GM12878 (cell line): ENCODE results near the gene MAL. TPM values are rescaled to one million over a fixed set of nuclear protein-coding genes. Genes with fewer than 3 reads are reported as not detected.
A peak's percentile ranks its signal among the peaks of the same experiment; 100 is the strongest.

ENCODE experiments used
- BCL11A ChIP-seq: IDR thresholded peaks from 2 replicates; pipeline ENCODE4 v1.6.1; 2011; ENCODE audit warnings: low read depth, low read length
- BHLHE40 ChIP-seq, 2 experiments: fragments of 450-650 bp in 1 of 2; IDR thresholded peaks; 2 replicates each; pipeline ENCODE4 v1.6.1; 2011 to 2017; ENCODE audit warnings: low read depth in 2 of 2, borderline replicate concordance in 1 of 2, improper control_type of control experiment in 1 of 2, low read length in 1 of 2, mild to moderate bottlenecking in 1 of 2
- E2F4 ChIP-seq: IDR thresholded peaks from 2 replicates; pipeline ENCODE4 v1.6.1; 2012; ENCODE audit warnings: low read depth, low read length, improper control_type of control experiment
- HCFC1 ChIP-seq: fragments of 150-350 bp; IDR thresholded peaks from 2 replicates; pipeline ENCODE4 v1.6.1; 2014; ENCODE audit warnings: low read length
- MEF2B ChIP-seq: fragments of 450-650 bp; IDR thresholded peaks from 2 replicates; pipeline ENCODE4 v1.6.1; 2018; ENCODE audit warnings: mild to moderate bottlenecking, moderate library complexity; ENCODE audit not compliant: partially characterized antibody, poor library complexity, severe bottlenecking
- NKRF ChIP-seq: fragments of 450-650 bp; conservative IDR thresholded peaks from 2 replicates; pipeline ENCODE4 v1.6.1; 2017; ENCODE audit warnings: mild to moderate bottlenecking, moderate library complexity
- PBX3 ChIP-seq: IDR thresholded peaks from 2 replicates; pipeline ENCODE4 v1.6.1; 2011; ENCODE audit warnings: mild to moderate bottlenecking, low read depth, low read length, moderate library complexity; ENCODE audit not compliant: insufficient replicate concordance
- POLR2AphosphoS5 ChIP-seq: IDR thresholded peaks from 2 replicates; pipeline ENCODE4 v1.6.1; 2011; ENCODE audit warnings: mild to moderate bottlenecking, low read length, inconsistent platforms
- SMC3 ChIP-seq: IDR thresholded peaks from 2 replicates; pipeline ENCODE4 v1.6.1; 2011; ENCODE audit warnings: low read length, improper control_type of control experiment, borderline replicate concordance
- TCF12 ChIP-seq: IDR thresholded peaks from 2 replicates; pipeline ENCODE4 v1.6.1; 2011; ENCODE audit warnings: low read depth, mild to moderate bottlenecking, low read length
- WRNIP1 ChIP-seq: IDR thresholded peaks from 2 replicates; pipeline ENCODE4 v1.6.1; 2011; ENCODE audit warnings: low read depth, low read length, improper control_type of control experiment, borderline replicate concordance
- ZNF622 ChIP-seq: fragments of 450-650 bp; IDR thresholded peaks from 2 replicates; pipeline ENCODE4 v1.6.1; 2017; ENCODE audit warnings: mild to moderate bottlenecking, inconsistent platforms
- ZNF687 ChIP-seq: fragments of 450-650 bp; IDR thresholded peaks from 2 replicates; pipeline ENCODE4 v1.6.1; 2017; ENCODE audit warnings: mild to moderate bottlenecking, moderate library complexity
- ZZZ3 ChIP-seq: IDR thresholded peaks from 2 replicates; pipeline ENCODE4 v1.6.1; 2011; ENCODE audit warnings: low read depth; ENCODE audit not compliant: control insufficient read depth, insufficient read length
- polyA plus RNA-seq, 11 experiments: library from polyadenylated mRNA; depleted of rRNA in 4 of 11; unstranded in 6 of 11; stranded (reverse) in 5 of 11; fragments of >200 nt; fragmentation: Nextera tagmentation in 4 of 11; fragmentation: Illumina TruSeq in 1 of 11; extraction: Ambion mirVana in 4 of 11; extraction: Trizol in 1 of 11; gene quantifications; 1 replicate in 1 of 11; 2 replicates in 10 of 11; pipeline versions ENCODE4 v1.2.1 to v1.2.3, GENCODE V29; 2011 to 2016; ENCODE audit warnings: inconsistent platforms in 2 of 11, missing spikeins in 2 of 11, low read depth in 1 of 11
- total RNA-seq, 4 experiments: library from RNA; depleted of rRNA in 3 of 4; stranded (reverse); fragments of >200 nt in 3 of 4; fragmentation: Illumina TruSeq in 1 of 4; extraction: Trizol in 1 of 4; gene quantifications; 2 replicates each; pipeline versions ENCODE4 v1.2.1 to v1.2.3, GENCODE V29; 2013 to 2021
- TF ChIP-seq, protein P1 (sequence below): fragments of 450-650 bp; IDR thresholded peaks from 2 replicates; pipeline ENCODE4 v1.6.1; 2016; ENCODE audit warnings: mild to moderate bottlenecking, moderate library complexity, borderline replicate concordance
- TF ChIP-seq, protein P2 (sequence below): fragments of 450-650 bp; IDR thresholded peaks from 2 replicates; pipeline ENCODE4 v1.6.1; 2016; ENCODE audit warnings: mild to moderate bottlenecking

Gene MAL
- total and polyA plus RNA-seq, 10 of the 15 experiments (the other 5 are each of a cell fraction or from before 2014, with no cell fraction given), result 1.3 to 4.5 (median 1.7) TPM

DNA sequence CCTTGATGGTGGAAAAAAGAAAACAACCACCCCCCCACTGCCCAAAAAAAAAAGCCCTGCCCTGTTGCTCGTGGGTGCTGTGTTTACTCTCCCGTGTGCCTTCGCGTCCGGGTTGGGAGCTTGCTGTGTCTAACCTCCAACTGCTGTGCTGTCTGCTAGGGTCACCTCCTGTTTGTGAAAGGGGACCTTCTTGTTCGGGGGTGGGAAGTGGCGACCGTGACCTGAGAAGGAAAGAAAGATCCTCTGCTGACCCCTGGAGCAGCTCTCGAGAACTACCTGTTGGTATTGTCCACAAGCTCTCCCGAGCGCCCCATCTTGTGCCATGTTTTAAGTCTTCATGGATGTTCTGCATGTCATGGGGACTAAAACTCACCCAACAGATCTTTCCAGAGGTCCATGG is 28.0 kb downstream of the MAL start (continued):
- TF ChIP-seq, protein P1, sequence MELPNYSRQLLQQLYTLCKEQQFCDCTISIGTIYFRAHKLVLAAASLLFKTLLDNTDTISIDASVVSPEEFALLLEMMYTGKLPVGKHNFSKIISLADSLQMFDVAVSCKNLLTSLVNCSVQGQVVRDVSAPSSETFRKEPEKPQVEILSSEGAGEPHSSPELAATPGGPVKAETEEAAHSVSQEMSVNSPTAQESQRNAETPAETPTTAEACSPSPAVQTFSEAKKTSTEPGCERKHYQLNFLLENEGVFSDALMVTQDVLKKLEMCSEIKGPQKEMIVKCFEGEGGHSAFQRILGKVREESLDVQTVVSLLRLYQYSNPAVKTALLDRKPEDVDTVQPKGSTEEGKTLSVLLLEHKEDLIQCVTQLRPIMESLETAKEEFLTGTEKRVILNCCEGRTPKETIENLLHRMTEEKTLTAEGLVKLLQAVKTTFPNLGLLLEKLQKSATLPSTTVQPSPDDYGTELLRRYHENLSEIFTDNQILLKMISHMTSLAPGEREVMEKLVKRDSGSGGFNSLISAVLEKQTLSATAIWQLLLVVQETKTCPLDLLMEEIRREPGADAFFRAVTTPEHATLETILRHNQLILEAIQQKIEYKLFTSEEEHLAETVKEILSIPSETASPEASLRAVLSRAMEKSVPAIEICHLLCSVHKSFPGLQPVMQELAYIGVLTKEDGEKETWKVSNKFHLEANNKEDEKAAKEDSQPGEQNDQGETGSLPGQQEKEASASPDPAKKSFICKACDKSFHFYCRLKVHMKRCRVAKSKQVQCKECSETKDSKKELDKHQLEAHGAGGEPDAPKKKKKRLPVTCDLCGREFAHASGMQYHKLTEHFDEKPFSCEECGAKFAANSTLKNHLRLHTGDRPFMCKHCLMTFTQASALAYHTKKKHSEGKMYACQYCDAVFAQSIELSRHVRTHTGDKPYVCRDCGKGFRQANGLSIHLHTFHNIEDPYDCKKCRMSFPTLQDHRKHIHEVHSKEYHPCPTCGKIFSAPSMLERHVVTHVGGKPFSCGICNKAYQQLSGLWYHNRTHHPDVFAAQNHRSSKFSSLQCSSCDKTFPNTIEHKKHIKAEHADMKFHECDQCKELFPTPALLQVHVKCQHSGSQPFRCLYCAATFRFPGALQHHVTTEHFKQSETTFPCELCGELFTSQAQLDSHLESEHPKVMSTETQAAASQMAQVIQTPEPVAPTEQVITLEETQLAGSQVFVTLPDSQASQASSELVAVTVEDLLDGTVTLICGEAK, result no peak
- TF ChIP-seq, protein P2, sequence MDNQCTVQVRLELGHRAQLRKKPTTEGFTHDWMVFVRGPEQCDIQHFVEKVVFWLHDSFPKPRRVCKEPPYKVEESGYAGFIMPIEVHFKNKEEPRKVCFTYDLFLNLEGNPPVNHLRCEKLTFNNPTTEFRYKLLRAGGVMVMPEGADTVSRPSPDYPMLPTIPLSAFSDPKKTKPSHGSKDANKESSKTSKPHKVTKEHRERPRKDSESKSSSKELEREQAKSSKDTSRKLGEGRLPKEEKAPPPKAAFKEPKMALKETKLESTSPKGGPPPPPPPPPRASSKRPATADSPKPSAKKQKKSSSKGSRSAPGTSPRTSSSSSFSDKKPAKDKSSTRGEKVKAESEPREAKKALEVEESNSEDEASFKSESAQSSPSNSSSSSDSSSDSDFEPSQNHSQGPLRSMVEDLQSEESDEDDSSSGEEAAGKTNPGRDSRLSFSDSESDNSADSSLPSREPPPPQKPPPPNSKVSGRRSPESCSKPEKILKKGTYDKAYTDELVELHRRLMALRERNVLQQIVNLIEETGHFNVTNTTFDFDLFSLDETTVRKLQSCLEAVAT, result no peak
- no peak for TF ChIP-seq ZNF622
- no peak for TF ChIP-seq BCL11A
- no peak for TF ChIP-seq PBX3
- TF ChIP-seq POLR2AphosphoS5, result no peak
- no peak for TF ChIP-seq E2F4
- no peak for TF ChIP-seq NKRF
- TF ChIP-seq ZNF687, result no peak
- peak; percentile 59 for TF ChIP-seq SMC3
- TF ChIP-seq ZZZ3, result no peak
- TF ChIP-seq HCFC1, result no peak
- TF ChIP-seq MEF2B, result no peak
- no peak for TF ChIP-seq WRNIP1
- TF ChIP-seq BHLHE40 (IDR thresholded peaks at IDR 0.05; ENCODE audit: borderline replicate concordance in 1 of 2, low read depth in 2 of 2, low read length in 1 of 2), result peak in 1 of 2 experiments; percentile 19; a peak in 1 of 4 replicates
- TF ChIP-seq TCF12, result no peak
